NOMO-1 treated with DMSO at 0.1 percent for 48 hours (cell line): ENCODE measurements around the gene COL4A2.

Experiments
- DNase-seq: peaks from one replicate; lab custom pipeline; 2025; ENCODE audit not compliant: unreplicated experiment; lab: John Stamatoyannopoulos, UW

COL4A2 gene

DNA sequence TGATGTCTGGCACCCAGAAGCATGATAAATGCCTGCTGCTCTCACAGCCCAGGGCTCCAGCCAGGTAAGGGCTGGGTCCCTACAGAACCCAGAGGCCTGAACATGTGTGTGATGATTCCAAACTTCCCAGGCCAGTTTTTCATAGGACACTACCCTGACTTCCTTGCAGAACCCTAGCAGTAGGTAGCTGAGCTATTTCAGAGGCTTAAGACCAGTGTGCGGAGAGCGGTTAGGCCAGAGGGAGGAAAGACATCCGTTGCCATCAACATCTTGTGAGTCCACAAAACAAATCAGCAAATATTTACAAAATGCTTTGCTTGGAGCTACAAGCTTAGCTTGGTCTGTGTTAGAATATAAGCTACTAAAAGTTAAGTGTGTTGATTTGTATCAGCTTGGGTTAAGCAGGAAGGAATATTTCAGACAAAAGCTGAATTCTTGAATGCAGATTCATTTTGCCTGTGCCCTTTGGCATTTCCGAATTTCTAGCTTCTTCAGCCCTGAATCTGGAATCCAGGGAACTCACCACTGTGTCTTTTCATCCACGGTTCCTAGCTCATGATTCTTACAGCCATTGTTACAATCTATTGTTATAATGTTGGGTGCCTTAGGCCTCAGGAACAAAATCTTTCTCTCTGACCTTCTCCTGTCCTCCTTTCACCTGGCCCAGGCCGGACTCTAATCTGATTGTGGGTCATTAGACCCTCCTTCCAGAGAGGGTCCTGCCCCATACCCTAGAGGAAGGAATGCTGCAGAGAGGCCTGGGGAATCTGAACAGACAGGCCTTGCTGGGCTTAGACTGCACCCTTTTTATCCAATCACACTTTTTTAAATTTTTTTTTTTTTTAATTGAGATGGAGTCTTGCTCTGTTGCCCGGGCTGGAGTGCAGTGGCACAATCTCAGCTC is 242.1 kb downstream of the COL4A2 start:
- DNase-seq = no peak

- DNase-seq = no peak
Measured at GRCh38 chr13:110549795-110550160, 242.7 kb downstream of the COL4A2 start.

DNA sequence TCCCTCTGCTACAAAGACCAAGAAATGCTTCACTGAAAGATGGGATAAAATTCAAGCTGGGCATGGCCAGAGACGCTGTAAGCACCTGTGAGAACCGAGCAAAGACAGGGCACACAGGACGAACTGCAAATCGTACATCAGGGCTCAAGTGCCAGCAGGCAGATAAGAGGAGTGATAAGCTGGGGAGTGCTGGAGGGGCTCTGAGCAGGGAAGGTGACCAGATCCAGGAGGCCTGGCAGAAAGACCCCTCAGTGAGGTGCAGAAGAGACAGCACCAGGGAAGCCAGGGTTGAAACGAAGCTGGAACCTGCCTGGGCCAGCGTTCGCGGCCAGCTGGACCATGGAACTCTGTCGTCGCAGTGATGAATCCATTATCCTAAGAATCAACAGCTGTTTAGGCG is 244.2 kb downstream of the COL4A2 start:
- DNase-seq = no peak

DNA sequence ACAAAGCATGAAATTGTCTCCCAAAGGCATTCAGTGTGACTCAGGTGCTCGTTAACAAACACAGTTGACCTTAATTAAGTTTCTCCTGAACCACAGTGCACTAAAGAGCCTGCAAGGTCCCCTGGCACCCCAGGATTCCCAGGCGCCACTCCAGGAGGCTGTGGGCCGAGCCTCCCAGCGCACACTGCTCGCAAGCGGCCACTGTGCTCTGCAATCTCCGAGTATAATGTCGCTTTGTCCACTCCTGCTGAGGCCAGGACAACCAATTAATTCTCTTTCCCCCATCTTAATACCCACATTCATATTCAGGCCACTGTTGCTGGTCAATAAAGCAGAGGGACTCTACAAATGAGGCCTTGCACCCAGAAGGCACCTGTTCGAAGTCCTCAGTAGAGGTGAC is 245.7 kb downstream of the COL4A2 start:
- no peak for DNase-seq

DNA sequence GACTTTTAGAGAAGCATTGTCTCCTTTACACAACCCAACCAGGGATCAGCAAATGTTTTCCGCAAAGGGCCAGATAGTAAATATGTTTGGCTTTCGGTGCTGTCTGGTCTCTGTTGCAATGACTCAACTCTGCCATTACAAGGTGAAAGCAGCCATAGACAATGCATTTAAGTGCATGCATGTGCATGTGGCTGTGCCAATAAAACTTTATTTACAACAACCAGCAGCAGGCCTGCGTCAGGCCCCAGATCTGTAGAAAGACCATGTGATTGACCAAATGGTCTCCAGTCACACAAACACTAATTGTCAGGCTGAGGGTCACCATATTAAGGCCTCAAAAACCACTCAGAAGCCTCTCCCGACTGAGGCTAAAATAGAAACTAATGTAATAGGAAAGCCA is 246.3 kb downstream of the COL4A2 start:
- DNase-seq = no peak

- no peak for DNase-seq
Measured at GRCh38 chr13:110554227-110554836, 247.2 kb downstream of the COL4A2 start.

GRCh38 chr13:110554946-110555345 is 247.9 kb downstream of the COL4A2 start:
- no peak for DNase-seq

DNA sequence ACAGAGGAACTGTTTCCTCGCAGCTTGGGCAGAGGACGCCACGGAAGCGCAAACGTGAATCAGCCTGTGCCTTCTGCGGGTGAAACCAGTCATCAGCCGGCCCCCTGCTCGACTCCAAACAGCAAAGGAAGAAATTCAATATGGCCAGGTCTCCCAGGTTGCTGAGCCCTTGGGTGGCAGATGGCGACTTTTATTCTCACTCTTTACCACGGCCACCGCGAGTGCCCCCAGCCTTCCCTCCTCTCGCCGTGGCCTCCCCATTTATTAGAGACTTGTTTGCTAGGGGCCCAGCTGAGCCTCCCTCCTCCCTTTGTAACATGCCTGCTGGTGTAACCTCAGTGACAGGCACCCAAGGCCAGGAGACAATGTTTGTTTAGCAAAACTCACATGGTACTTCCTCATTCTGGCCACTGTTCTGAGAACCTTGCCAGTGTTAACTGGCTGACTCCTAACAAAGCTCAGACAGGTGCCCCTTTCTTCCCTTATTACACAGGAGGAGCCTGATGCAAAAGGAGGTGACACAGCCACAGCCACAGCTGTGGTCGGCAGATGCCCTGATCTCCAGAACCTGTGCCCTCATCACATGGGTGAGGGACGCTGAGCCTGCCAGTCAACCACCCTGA is 248.6 kb downstream of the COL4A2 start:
- DNase-seq = peak; percentile 66

DNA sequence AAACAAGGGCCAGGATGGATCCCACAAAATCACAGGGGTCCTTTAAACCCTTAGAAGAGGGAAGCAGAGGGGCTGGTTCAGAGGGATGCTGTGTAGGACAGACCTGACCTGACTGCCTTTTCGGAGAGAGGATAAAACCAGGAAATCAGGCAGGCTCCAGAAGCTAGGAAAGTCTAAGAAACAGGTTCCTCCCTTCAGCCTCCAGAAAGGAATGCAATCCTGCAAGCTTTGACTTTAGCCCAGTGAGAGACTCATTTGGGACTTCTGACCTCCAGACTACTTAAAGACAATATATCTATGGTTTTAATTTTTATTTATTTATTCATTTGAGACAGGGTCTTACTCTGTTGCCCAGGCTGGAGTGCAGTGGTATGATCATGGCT is 249.1 kb downstream of the COL4A2 start:
- no peak for DNase-seq

GRCh38 chr13:110557082-110557481 is 250.0 kb downstream of the COL4A2 start:
- DNase-seq = no peak

DNA sequence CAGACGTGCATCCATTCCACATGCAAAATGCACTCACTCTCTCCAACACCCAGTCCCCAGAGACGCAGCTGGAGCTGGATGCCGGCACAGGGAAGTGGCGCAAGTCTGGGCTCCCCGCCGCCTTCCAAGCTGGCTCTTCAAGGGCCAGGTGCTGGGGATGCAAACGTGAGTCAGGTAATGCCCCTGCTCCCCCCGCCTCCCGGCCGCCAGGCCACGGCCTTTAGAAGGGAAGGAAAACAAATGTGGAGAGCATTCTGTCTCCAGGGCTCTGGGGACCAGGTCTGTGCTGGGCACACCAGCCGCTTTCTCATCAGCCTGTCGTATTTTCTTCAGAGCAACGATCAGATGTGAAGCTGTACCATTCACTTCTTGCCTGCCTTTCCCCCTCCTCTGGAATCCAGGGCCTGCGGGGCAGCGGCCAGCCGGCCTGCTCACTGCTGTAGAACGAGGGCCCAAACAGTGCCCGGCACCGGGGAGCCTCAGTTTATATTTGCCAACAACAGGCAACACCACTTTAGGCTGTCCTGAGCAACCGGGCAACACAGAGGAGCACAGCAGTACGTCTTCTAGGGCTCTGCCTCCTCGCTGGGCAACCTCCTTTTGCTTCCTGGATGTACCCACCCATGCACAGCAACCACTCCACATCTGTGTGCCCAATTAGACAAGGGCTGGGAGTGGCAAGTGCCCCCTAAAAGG is 250.7 kb downstream of the COL4A2 start:
- no peak for DNase-seq

DNA sequence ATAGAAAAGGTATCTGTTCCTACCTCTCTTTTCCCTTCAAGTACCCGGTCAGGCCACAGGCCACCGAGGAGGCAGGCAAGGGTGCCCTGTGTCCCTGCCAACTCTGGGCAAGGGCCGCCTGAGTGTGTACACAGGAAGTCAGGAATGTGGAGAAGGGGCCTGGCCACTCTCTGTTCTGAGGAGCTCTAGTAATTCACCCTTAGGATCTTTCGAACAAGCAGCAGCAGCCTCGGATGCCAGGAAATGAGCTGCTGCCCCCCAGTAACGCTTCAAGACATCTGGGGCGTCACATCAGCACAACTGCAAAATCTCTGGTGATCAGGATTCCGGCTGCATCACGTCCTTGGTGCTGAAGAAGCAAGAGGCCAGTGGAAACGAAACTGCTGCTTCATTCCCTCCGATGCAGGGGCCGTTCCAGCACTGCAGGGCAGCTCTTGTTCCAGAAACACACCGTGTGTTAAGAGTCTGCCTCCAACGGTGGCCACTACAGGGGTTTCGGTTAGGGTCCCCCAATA is 252.4 kb downstream of the COL4A2 start:
- no peak for DNase-seq

- no peak for DNase-seq
Measured at GRCh38 chr13:110559986-110560385, 252.9 kb downstream of the COL4A2 start.

GRCh38 chr13:110560601-110561343 is 253.7 kb downstream of the COL4A2 start:
- DNase-seq = no peak

- peak; percentile 79 for DNase-seq
Measured at GRCh38 chr13:110561344-110562035, 254.4 kb downstream of the COL4A2 start, which contains the start of gene RAB20. Gene RAB20 (minus strand): TSS chr13:110561722. CDS start chr13:110561519, 203 bp downstream.

DNA sequence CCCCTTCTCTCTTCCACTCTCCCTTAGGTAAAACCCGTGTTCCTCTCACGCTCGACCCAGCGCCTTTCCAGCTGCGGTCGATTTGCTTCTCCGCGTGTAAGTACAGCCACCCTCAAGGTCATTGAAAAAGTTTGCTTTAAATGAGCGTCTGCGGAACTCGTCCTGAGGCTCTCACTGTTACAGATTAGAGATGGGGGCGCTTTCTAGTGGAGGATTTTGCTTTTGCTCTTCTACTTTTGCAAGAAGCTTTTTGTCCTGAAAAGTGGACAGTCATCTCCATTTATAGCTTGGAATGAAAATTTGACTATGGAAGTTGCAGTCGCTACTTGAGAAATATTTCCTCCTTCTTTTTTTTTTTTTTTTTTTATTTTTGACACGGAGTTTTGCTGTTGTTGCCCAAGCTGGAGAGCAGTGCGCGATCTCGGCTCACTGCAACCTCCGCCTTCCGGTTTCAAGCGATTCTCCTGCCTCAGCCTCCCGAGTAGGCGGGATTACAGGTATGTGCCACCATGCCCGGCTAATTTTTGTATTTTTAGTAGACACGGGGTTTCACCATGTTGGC is 255.0 kb downstream of the COL4A2 start:
- DNase-seq = peak; percentile 63
